SU-DHL-6 (cell line): Measurements from ENCODE around the gene PARP2.
"Not testable (repeated sequence)": the region's sequence is repeated elsewhere in the genome, so short reads cannot be mapped to it uniquely, and the experiment has no call there.

Source experiments
- H2AFZ ChIP-seq: fragments of 200-600 bp; sonication (generic); 2 replicates; pipeline ENCODE4 v1.6.1; 2014; ENCODE audit warnings: low read depth, mild to moderate bottlenecking, moderate library complexity, mixed read lengths, antibody characterized with exemption, low read length; ENCODE audit not compliant: severe bottlenecking
- H3F3A ChIP-seq: fragments of 200-600 bp; shearing (Covaris generic); 2 replicates; pipeline ENCODE4 v1.6.0; 2016; ENCODE audit warnings: antibody characterized with exemption, mild to moderate bottlenecking; ENCODE audit not compliant: insufficient read depth
- H3K27ac ChIP-seq: fragments of 200-600 bp; sonication (generic); 2 replicates; pipeline ENCODE4 v1.5.1; 2016; ENCODE audit warnings: low read depth, mild to moderate bottlenecking, low read length, moderate library complexity, mixed read lengths
- H3K27me3 ChIP-seq: fragments of 200-600 bp; sonication (generic), shearing (Covaris generic); 2 replicates; pipeline ENCODE4 v1.6.0; 2014; ENCODE audit warnings: mild to moderate bottlenecking, low read length
- H3K36me3 ChIP-seq: fragments of 200-600 bp; sonication (generic); 2 replicates; pipeline ENCODE4 v1.6.1; 2014; ENCODE audit warnings: mild to moderate bottlenecking, low read length, mixed read lengths
- H3K4me2 ChIP-seq: fragments of 300-600, 200-600 bp; shearing (Covaris generic), sonication (generic); 2 replicates; pipeline ENCODE4 v1.6.0; 2014; ENCODE audit warnings: low read length, low read depth, mild to moderate bottlenecking; ENCODE audit not compliant: poor library complexity, severe bottlenecking
- H3K4me3 ChIP-seq: fragments of 200-600 bp; sonication (generic); 2 replicates; pipeline ENCODE4 v1.5.1; 2014; ENCODE audit warnings: antibody characterized with exemption, low read length, mild to moderate bottlenecking, mixed read lengths; ENCODE audit not compliant: insufficient read depth, poor library complexity, severe bottlenecking
- H3K79me2 ChIP-seq: fragments of 200-600 bp; sonication (generic); 2 replicates; pipeline ENCODE4 v1.6.1; 2014; ENCODE audit warnings: mild to moderate bottlenecking, low read length, moderate library complexity; ENCODE audit not compliant: insufficient read depth
- H3K9ac ChIP-seq: fragments of 200-600 bp; sonication (generic); 2 replicates; pipeline ENCODE4 v1.7.0; 2014; ENCODE audit warnings: mild to moderate bottlenecking, low read length
- H3K9me2 ChIP-seq: fragments of 200-600 bp; sonication (generic); replicated peaks from 2 replicates; pipeline ENCODE4 v1.6.1; 2014; ENCODE audit warnings: low read length; ENCODE audit not compliant: insufficient read depth
- H3K9me3 ChIP-seq: fragments of 200-600 bp; sonication (generic); 2 replicates; pipeline ENCODE4 v1.6.1; 2014; ENCODE audit warnings: low read length, mixed read lengths; ENCODE audit not compliant: insufficient read depth
- H4K20me1 ChIP-seq: fragments of 200-600 bp; sonication (generic); 2 replicates; pipeline ENCODE4 v1.6.1; 2014; ENCODE audit warnings: low read depth, mild to moderate bottlenecking, antibody characterized with exemption, low read length, moderate library complexity, mixed read lengths
- CTCF ChIP-seq: fragments of 200-600 bp; sonication (generic); IDR thresholded peaks from one replicate; pipeline ENCODE4 v1.5.1; 2017; ENCODE audit warnings: antibody characterized with exemption, mild to moderate bottlenecking, low read length, moderate library complexity; ENCODE audit not compliant: insufficient read depth, poor library complexity, severe bottlenecking
- EZH2phosphoT487 ChIP-seq: fragments of 200-600 bp; sonication (generic), shearing (Covaris generic); conservative IDR thresholded peaks from 2 replicates; pipeline ENCODE4 v1.6.1; 2018; ENCODE audit warnings: mild to moderate bottlenecking, antibody characterized with exemption, low read length, moderate library complexity, mixed read lengths

Gene PARP2

DNA sequence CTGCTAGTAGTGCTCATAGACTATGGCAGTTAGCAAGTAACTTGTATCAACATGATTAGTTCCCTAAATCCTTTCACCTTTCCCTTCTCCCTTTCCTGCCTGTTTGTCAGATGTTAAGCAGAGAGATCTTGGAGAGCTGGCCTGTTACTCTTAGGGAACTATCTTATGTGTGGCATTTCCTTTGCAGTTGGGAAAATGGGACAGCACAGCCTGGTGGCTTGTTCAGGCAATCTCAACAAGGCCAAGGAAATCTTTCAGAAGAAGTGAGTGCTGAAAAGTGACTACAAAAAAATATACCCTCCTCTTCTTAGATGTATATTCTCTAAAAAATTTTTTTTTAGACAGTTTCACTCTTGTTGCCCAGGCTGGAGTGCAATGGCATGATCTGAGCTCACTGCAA lies 7.4 kb downstream of the PARP2 start:
- Histone ChIP-seq H2AFZ (no peak overlapping the region), H3K4me3 (no peak overlapping the region), H3K79me2 (no peaks in the 10 kb centered on the region), H3K27ac (no peak overlapping the region), H3K27me3 (no peaks in the 10 kb centered on the region), H4K20me1 (no peaks in the 10 kb centered on the region; the same call in 1 of the 2 replicates), H3K4me2 (no peak overlapping the region), H3F3A (no peaks in the 10 kb centered on the region), H3K9me3 (no peaks in the 10 kb centered on the region), H3K36me3 (peaks cover 47% of the 10 kb centered on the region), H3K9ac (no peak overlapping the region), H3K9me2 (no peaks in the 10 kb centered on the region)
- no peak for TF ChIP-seq CTCF
- no peak for TF ChIP-seq EZH2phosphoT487

DNA sequence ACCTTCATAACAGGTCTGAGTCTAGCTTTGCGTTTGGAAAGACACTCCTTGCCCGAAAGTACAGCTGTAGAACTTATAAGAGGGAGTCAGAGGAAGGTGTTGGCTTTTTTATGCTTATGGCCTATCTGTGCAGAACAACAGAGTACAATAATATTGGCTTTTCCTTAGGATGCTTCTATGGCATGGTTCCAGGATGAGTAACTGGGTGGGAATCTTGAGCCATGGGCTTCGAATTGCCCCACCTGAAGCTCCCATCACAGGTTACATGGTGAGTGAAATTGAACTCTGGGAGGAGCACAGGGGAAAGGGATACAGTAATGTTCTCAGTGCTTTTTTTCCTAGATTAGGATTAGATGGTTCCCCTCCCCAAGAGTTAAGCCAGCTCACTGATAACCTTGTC lies 13.0 kb downstream of the PARP2 start:
- H3F3A ChIP-seq = peaks cover under 1% of the 10 kb centered on the region; the same call in 1 of the 2 replicates
- no peak overlapping the region for H3K9ac ChIP-seq
- no peaks in the 10 kb centered on the region for H3K9me3 ChIP-seq
- H2AFZ ChIP-seq = no peak overlapping the region
- TF ChIP-seq EZH2phosphoT487 (no peak), CTCF (no peak)
- no peaks in the 10 kb centered on the region for H4K20me1 ChIP-seq
- H3K36me3 ChIP-seq = peaks cover 43% of the 10 kb centered on the region
- no peak overlapping the region for H3K4me3 ChIP-seq
- no peak overlapping the region for H3K4me2 ChIP-seq
- no peaks in the 10 kb centered on the region for H3K9me2 ChIP-seq
- no peaks in the 10 kb centered on the region for H3K79me2 ChIP-seq
- H3K27me3 ChIP-seq = no peaks in the 10 kb centered on the region
- H3K27ac ChIP-seq = no peak overlapping the region

DNA sequence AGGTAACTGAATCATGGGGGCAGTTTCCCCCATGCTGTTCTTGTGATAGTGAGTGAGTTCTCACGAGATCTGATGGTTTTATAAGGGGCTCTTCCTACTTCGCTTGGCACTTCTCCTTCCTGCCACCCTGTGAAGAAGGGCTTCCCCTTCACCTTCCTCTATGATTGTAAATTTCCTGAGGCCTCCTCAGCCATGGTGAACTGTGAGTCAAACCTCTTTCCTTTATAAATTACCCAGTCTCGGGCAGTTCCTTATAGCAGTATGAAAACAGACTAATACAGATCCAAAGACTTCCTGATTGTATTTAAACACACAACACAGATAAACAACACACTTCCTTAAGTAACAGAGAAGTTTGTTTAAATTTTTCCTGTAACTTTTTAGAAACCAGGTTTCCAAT lies 15.0 kb downstream of the PARP2 start:
- H3K9me3 ChIP-seq, H3K27me3 ChIP-seq, H3K79me2 ChIP-seq, H3K9ac ChIP-seq, H3K4me2 ChIP-seq, H3K27ac ChIP-seq, H3K4me3 ChIP-seq, H3K9me2 ChIP-seq, H3F3A ChIP-seq, H2AFZ ChIP-seq, H4K20me1 ChIP-seq: not testable (repeated sequence)
- H3K36me3 ChIP-seq = peaks cover 37% of the 10 kb centered on the region; the same call in 1 of the 2 replicates

DNA sequence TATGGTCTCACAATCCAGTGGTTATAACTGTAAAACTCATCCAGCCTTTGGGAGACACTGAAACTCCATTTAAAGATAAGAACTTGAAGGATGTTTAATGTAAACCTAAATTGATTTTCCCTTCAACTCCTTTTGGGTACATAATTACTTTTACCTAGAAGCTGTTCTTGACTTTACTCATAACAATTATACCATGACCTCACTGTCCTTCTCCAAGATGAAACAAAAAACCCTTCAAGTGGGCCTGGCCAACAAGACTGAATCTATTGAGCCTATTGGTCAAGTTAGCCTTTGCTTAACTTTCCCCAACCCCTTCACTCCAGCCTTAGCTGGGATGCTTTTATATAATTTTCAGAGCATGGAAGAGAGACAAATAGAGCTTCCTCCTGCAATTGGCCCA lies 22.5 kb downstream of the PARP2 start:
- Histone ChIP-seq H3K36me3 (peaks cover 3% of the 10 kb centered on the region; the same call in 1 of the 2 replicates), H3K27me3 (no peaks in the 10 kb centered on the region), H3K9ac (no peak overlapping the region), H3K79me2 (no peaks in the 10 kb centered on the region), H3K27ac (no peak overlapping the region), H3K9me2 (no peaks in the 10 kb centered on the region), H3K4me3 (no peak overlapping the region), H4K20me1 (no peaks in the 10 kb centered on the region), H2AFZ (no peak overlapping the region), H3F3A (peaks cover 6% of the 10 kb centered on the region; the same call in 1 of the 2 replicates), H3K4me2 (no peak overlapping the region), H3K9me3 (no peaks in the 10 kb centered on the region)
- TF ChIP-seq EZH2phosphoT487 (no peak), CTCF (no peak)
